Ascending aorta (tissue), 2 donors: ENCODE results near the gene DQX1. TPM values are rescaled to one million over a fixed set of nuclear protein-coding genes. Genes with fewer than 3 reads are reported as not detected.

ENCODE experiments used
- DNase-seq, 2 donors: peaks; one replicate each; pipeline ENCODE4 v3.0.0-alpha.2; 2019; ENCODE audit warnings: low spot score in 2 of 2
- H3K27ac ChIP-seq, 2 donors: fragments of 200-600 bp; sonication (generic); one replicate each; pipeline ENCODE4 v1.5.1; 2016 to 2017; ENCODE audit warnings: mild to moderate bottlenecking in 1 of 2
- H3K27me3 ChIP-seq: fragments of 200-600 bp; sonication (generic); one replicate; pipeline ENCODE4 v1.5.1; 2017
- H3K36me3 ChIP-seq, 2 donors: fragments of 200-600 bp; sonication (generic); one replicate each; pipeline ENCODE4 v1.5.1; 2016
- H3K4me1 ChIP-seq, 2 donors: fragments of 200-600 bp; sonication (generic); one replicate each; pipeline ENCODE4 v1.5.1; 2016 to 2017; ENCODE audit warnings: mild to moderate bottlenecking in 1 of 2
- H3K4me3 ChIP-seq, 2 donors: fragments of 200-600 bp; sonication (generic); one replicate each; pipeline ENCODE4 v1.5.1; 2016 to 2017; ENCODE audit warnings: mild to moderate bottlenecking in 1 of 2
- H3K9me3 ChIP-seq, 2 donors: fragments of 200-600 bp; sonication (generic); one replicate each; pipeline ENCODE4 v1.5.1; 2016
- intact Hi-C: fragments of 100-400 bp; cut with DNase I; formaldehyde crosslinking; loops from one replicate; pipeline ENCODE4 v1.15.1; 2023
- total RNA-seq: library from RNA; depleted of rRNA; stranded (reverse); fragments of >200 nt; gene quantifications from one replicate; pipeline ENCODE4 v1.1.0, GENCODE V29; 2016
- TF ChIP-seq, protein P1 (sequence below), 3 experiments: fragments of 200-600 bp in 2 of 3; fragments of 450-650 bp in 1 of 3; sonication (generic) in 2 of 3; IDR thresholded peaks; one replicate each; pipeline ENCODE4 v1.5.1; 2016 to 2019; ENCODE audit warnings: antibody characterized with exemption in 3 of 3, mild to moderate bottlenecking in 1 of 3, moderate library complexity in 1 of 3

The DQX1 gene
- total RNA-seq, 1 donor from 2014 or later, result not detected

DNA sequence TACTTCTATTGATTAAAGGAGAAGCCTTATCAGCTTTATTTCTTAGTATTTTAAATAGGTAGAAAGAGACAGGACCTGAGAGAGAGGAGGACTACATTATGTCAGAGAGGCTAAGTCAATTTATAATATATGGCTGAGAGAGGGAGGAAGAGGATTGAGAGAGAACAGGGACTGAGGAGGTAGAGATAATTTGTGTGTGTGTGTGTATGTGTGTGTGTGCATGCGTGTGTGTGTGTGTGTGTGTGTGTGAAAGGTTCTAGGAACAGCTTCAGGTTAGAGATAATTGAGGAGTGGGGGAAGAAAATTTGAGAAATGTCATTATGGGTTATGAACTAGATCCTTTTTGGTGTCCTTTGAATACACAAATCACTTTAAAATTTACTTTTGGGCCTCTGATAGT, 43.7 kb upstream of the DQX1 start:
- H3K36me3 ChIP-seq, result no peaks in the 10 kb centered on the region

DNA sequence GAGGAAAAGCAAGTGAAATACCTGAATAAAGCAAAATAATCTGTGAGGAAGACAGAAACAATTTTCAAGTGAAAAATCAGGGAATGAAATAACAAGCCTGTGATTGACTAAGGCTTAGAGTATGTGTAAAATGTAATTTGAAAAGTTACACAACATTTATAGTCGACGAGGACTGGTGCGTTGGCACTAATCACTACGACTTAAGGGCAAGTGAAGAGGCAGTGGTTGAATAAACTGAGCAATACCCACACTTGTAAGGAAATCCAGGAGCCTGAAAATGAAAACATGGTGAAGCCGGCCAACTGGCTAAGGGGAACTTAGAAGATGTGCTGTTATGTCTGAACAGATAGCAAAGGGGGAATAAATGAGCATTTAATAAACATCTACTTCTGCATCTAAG, 41.9 kb upstream of the DQX1 start:
- Histone ChIP-seq H3K27ac (no peak overlapping the region), H3K27me3 (no peaks in the 10 kb centered on the region), H3K9me3 (no peaks in the 10 kb centered on the region), H3K4me1 (peaks cover 0 to 14% of the 10 kb centered on the region in 2 donors), H3K4me3 (no peak overlapping the region), H3K36me3 (no peaks in the 10 kb centered on the region)
- TF ChIP-seq, protein P1, sequence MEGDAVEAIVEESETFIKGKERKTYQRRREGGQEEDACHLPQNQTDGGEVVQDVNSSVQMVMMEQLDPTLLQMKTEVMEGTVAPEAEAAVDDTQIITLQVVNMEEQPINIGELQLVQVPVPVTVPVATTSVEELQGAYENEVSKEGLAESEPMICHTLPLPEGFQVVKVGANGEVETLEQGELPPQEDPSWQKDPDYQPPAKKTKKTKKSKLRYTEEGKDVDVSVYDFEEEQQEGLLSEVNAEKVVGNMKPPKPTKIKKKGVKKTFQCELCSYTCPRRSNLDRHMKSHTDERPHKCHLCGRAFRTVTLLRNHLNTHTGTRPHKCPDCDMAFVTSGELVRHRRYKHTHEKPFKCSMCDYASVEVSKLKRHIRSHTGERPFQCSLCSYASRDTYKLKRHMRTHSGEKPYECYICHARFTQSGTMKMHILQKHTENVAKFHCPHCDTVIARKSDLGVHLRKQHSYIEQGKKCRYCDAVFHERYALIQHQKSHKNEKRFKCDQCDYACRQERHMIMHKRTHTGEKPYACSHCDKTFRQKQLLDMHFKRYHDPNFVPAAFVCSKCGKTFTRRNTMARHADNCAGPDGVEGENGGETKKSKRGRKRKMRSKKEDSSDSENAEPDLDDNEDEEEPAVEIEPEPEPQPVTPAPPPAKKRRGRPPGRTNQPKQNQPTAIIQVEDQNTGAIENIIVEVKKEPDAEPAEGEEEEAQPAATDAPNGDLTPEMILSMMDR (IDR thresholded peaks at IDR 0.05), result no peak
- intact Hi-C loops, result loop anchor here (2.0 kb wide), 1 partner anchor 19 kb away; no protein-coding TSS in a partner anchor
- DNase-seq, result no peak

More for the DNA sequence above, 43.7 kb upstream of the DQX1 start:
- TF ChIP-seq, protein P1 (IDR thresholded peaks at IDR 0.05), result no peak
- Histone ChIP-seq H3K4me1 (peaks cover 0 to 14% of the 10 kb centered on the region in 2 donors), H3K27ac (no peak overlapping the region), H3K27me3 (no peaks in the 10 kb centered on the region), H3K9me3 (no peaks in the 10 kb centered on the region), H3K4me3 (no peak overlapping the region)
- intact Hi-C loops, result loop anchor here (2.0 kb wide), 1 partner anchor 21 kb away; no protein-coding TSS in a partner anchor
- no peak for DNase-seq

DNA sequence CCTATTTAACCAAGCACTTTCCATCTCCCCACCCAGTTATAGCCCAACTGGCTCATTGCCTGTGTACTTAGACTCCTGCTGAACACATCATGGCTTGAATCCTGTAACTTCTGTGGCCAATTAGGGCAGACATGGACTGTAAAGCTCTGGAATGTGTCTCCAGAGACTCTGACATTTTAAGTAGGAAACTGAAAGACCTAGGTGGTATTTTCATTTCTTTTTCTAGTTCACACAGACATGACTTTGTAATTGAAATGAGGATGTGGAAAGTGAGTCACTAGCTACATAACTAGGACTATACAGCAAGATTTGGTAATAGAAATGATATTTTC, 40.7 kb upstream of the DQX1 start:
- Histone ChIP-seq H3K36me3 (no peaks in the 10 kb centered on the region), H3K27me3 (no peaks in the 10 kb centered on the region), H3K27ac (no peak overlapping the region), H3K4me3 (no peak overlapping the region), H3K4me1 (peaks cover 0 to 14% of the 10 kb centered on the region in 2 donors), H3K9me3 (no peaks in the 10 kb centered on the region)
- TF ChIP-seq, protein P1 (IDR thresholded peaks at IDR 0.05), result no peak
- DNase-seq, result no peak
- intact Hi-C loops, result no loop called here

DNA sequence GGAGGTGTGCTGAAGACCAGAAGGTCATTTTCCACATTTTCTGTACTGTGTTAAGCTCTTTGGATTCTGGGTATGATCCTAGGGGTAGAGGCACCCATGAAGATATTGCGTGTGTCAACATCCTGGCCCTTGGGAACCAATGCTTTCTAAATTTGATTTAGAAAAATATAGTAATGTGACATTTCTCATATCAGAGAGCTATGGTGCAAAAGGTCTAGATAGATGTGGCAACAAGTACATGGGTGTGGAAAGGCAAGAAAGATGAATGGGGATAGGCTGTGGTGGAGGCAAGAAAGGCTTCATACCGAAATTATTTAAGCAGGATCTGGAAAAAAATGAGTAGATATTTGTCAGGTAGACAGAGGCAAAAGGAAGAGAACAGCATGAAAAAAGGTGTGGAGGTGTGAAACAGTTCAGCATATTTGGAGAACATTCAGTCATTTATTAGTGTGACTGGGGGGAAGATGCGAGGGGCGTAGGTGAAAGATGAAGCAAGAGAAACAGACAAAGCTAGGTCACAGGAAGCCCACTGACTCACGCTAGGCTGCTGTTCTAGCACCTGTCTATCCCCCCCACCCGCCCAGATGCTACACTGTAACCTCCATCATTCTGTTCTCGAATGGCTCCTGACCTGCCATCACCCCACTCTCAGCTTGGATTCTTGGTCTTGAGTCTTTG, 40.2 kb upstream of the DQX1 start:
- intact Hi-C loops, result no loop called here
- no peak for DNase-seq
- Histone ChIP-seq H3K27ac (no peak overlapping the region), H3K27me3 (no peaks in the 10 kb centered on the region), H3K9me3 (no peaks in the 10 kb centered on the region), H3K4me3 (no peak overlapping the region), H3K4me1 (peaks cover 0 to 14% of the 10 kb centered on the region in 2 donors), H3K36me3 (no peaks in the 10 kb centered on the region)
- TF ChIP-seq, protein P1 (IDR thresholded peaks at IDR 0.05), result no peak

DNA sequence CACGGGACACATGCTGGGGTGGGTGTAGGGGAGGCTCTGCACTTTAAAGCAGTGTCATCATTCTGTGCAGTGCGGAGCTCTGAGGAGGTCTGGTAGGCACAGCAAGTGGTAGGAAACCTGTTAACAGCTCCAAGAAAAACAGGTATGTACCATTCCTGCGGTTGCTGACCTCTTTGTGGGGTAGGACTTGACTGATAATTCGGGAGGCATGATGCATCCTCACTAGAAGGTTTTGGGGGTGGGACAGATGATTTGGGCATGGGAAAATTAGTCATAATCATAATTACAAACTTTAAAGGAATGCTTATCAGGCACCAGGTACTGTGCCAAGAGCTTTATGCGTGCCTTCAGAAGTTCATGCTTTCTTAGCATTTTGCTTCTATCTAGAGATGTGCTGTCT, 38.2 kb upstream of the DQX1 start:
- intact Hi-C loops, result no loop called here
- Histone ChIP-seq H3K27me3 (no peaks in the 10 kb centered on the region), H3K27ac (no peak overlapping the region)

More for the DNA sequence above, 38.2 kb upstream of the DQX1 start:
- no peak for DNase-seq
- H3K4me1 ChIP-seq, result peaks cover 0 to 14% of the 10 kb centered on the region in 2 donors
- no peak overlapping the region for H3K4me3 ChIP-seq
- H3K9me3 ChIP-seq, result no peaks in the 10 kb centered on the region
- no peaks in the 10 kb centered on the region for H3K36me3 ChIP-seq
- TF ChIP-seq, protein P1 (IDR thresholded peaks at IDR 0.05), result no peak
